ENCODE measurements around the gene PDE5A.
"Not testable (repeated sequence)": the region's sequence is repeated elsewhere in the genome, so short reads cannot be mapped to it uniquely, and the experiment has no call there.

The PDE5A gene

DNA sequence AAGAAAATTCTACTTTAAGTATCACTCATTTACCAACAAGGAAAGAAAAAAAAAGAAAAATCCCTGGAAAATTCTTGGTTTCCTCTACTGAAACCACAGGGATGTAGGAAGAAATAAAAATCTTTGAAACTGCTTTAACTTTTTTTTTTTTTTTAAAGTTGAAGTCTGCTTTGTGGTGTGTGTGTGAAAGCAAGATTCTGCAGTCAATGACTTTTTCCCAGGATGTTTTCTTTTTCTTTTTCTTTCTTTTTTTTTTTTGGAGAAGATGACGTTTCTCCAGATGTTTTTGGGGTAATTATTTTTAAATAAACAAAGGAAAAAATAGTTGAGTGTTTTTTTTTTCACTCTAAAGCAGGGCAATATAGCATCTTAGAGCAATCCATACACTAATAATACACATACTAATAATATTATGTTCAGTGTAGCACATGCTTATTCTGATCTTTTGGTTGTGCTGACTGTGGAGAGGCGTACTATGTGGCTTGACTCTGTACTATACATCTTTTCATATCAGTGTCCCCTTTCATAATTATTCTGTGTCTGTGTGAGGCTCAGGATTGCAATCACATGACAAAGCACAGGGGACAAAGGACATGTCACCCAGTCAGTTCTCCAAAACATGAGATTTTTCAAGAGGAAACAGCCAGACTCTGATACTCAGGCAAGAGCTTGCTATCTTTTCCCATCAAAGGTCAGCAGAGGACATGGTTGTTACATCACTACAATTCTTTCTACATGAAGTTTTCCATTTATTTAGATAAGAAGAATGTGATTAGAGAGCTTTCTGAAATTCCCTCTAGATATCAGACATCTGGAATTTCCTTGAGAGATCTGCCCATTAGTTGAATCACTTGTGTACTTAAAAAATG lies 111.0 kb downstream of the PDE5A start:
- DNase-seq: no peak

GRCh38 chr4:119512398-119512797 lies 116.2 kb downstream of the PDE5A start:
- no peak for DNase-seq

DNA sequence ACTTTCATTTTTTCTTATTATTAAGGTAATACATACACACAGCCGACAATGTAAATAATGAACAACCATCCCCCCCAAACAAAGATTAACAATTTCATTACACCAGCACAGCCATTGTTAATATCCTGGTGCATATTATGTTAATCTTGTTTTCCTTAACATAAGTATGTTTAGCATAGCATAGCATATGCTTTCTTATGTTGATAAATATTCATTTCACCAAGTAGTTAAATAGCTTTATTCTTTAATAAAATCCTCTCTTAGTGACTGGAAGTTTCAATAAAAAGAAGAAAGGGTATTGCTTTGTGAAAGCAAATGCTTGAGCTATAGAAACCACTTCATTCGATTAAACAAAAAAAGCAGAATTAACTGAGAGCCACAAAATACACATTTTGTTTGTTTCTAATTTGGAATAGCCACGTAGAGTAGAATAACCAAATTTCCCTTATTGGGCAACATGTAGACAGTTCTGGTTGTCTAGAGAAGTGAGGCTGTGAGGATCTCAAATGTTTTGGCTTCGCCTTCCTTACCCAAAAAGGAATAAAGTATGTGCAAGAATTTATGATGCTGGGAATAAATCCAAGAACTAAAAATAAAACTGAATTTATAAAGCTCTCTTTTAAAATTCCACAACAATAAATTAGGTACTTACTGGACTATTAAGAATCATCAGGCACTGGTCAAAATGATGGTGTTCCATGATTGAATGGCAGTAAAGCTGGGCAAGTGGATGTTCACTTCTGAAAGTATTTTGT lies 118.0 kb downstream of the PDE5A start:
- no peak for DNase-seq

DNA sequence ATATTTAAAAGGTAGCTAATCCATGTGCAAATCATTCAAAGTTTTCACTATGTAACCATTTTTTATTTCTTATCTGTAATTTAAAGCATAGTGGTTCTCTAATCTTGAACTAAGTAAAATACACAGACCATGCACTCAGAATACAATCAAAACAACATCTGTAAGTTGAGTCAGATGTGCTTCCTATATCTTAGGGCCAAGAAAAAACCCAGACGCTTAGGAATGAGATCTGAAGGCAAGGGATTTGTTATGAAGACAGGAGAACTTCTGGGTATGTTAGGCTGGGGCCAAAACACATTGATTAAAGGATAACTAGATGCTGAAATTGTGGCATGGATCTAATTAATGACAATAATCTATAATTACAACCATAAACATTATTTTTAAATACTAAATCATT lies 120.3 kb downstream of the PDE5A start:
- no peak for DNase-seq

DNA sequence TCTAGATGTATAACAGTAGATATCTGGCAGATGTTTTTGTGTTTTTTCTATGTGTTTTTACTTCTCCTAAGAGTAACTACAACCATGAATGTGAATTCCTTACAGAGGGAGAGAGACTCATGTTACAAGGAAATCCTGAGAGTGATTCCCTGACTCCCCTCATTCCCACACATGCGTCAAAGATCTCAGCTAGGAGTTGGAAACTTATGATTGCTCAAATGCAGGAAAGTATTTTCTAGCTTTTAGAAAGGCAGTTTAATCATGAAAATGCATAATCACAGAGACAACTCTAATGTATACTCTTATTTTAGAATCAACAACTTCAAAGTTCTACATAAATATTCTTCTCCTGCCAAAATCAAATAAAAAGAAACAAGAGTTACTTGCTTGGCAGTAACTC lies 121.8 kb downstream of the PDE5A start:
- DNase-seq: no peak

GRCh38 chr4:119504616-119505015 lies 124.0 kb downstream of the PDE5A start:
- no peak for DNase-seq

- DNase-seq: no peak
These were observed 126.9 kb downstream of the PDE5A start for GRCh38 chr4:119501740-119502139.

GRCh38 chr4:119498527-119498926 lies 130.1 kb downstream of the PDE5A start:
- DNase-seq: peak; percentile 66

GRCh38 chr4:119493886-119494285 lies 134.7 kb downstream of the PDE5A start:
- no peak for DNase-seq

GRCh38 chr4:119493419-119493818 lies 135.2 kb downstream of the PDE5A start:
- DNase-seq: no peak

- DNase-seq: no peak
These were observed 138.3 kb downstream of the PDE5A start for GRCh38 chr4:119490335-119490734.

DNA sequence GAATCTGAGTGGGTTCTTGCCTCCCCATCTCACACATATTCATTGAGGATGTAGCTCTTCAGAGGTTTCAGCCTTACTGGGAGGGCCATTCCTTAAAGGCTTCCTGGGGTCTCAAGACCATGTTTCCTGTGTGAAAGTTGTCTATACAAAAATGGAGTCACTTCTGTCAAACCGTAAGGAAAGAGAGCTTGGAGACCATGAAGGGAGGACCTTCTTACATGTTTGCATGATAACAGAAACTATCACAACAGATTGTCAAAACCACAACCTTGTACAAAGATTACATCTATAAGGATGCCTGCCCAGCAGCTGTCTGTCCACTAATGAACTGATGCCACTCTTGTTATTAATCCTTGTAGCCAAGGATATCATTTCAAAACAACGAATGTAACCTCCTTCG lies 139.3 kb downstream of the PDE5A start:
- no peak for DNase-seq

GRCh38 chr4:119480331-119480730 lies 148.3 kb downstream of the PDE5A start:
- no peak for DNase-seq

- no peak for DNase-seq
These were observed 148.8 kb downstream of the PDE5A start for GRCh38 chr4:119479835-119480234.

DNA sequence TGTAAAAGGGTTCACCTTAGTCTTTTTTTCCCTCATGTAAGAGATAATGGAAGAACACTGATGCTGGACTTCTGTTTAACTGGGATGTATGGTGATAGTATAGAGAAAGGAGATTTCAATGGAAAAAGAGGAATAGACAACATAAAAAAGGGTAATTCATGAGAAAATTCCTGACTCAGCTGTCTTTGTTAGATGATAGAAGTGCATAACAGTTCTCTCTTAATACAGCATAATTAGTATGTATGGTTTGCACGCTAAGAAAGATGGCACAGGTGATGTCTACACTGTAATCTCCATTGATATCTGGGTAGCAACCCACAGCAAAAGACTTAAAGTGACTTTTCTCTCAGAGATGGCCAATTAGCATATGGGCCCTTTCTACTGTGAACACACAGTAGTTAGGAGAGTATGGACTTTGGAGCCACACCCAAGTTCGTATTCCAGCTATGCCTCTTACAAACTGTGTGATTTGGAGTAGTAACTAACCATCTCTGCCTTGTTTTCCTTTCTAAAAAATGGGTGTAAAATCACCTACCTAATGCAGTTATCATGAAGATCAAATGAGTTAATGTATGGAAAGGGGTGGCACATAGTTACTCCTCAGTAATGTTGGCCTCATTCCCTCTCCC lies 149.3 kb downstream of the PDE5A start:
- DNase-seq: no peak

GRCh38 chr4:119478446-119479179 lies 150.0 kb downstream of the PDE5A start:
- DNase-seq: no peak

DNA sequence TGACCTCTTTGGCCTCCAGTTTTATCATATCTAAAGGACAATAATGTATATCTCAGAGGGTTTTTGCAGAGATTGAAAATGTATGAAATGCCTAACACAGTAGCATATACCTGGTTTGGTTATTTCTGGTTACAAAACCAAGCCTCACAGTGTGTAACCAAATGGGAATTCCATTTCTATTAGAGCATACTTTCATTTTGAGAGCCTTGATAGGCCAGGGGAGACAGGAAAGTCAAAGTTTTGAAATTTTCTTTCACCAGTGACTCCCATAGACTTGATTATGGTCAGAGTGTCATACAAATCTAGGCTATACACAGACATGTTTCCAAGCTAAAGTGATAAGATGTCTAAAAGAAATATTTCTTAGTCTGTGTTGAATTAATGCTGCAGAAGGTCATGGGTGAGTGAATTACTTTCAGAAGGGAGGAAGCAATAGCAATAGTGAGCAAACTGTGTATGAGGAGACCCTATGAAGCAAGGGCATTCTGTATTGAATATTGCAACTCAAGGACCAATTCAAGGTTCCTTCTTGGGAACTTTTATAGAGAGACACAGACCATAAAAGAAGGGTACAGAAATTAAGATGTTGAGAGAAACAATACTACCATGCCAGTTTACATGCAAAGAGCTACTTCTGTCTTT lies 151.1 kb downstream of the PDE5A start:
- no peak for DNase-seq

DNA sequence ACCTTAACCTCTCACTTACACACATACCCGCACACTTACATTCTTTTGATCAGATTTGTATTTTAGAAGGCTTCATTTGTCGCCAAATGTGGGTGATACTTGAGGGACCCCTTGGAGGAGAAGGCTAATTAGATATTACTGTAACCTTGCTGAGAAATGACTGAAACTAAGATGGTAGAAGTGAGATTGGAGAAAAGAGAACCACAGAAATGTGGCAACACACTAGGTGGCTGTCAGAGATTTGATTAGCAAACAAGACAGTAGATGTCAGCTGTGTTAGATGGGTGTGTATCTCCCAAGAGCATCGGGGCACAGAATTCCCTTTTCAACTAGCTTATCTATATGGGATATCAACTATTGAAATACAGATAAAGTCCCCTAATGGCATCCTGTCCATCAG lies 157.3 kb downstream of the PDE5A start:
- no peak for DNase-seq

DNA sequence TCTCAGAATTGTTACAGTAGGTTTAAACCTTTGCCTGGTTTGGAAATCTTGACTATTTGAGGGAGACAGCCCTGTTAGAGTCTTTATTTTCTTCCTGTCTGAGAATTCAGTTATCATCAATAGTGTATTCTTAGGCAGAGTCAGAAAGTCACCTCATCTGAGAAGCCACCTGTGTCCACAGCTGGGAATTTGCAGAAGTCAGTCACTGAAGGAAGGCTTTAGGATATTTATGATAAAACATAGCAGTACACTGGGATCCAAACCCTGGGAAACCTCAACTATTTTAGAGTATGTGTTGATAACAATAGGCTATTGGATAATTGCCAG lies 157.9 kb downstream of the PDE5A start:
- not testable (repeated sequence) for DNase-seq

- DNase-seq: not testable (repeated sequence)
These were observed 158.4 kb downstream of the PDE5A start for GRCh38 chr4:119470021-119470736.

- not testable (repeated sequence) for DNase-seq
These were observed 159.6 kb downstream of the PDE5A start for GRCh38 chr4:119469039-119469438.

DNA sequence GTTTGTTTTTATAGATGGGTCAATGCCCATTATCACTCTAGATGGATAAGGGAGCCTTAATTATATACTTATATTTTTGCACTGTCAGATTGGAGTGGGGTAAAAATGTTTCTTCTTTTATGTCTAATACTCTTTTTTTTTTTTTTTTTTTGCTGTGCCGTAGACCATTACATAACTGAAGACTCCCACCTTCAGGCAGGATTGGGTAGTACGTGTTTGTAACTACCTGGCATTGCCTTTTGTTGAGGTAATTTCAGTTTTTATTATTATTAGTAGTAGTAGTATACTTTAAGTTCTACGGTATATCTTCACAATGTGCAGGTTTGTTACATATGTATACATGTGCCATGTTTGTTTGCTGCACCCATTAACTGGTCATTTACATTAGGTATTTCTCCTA lies 165.9 kb downstream of the PDE5A start:
- not testable (repeated sequence) for DNase-seq

Measured in NCI-H345 (cell line).